HEK293T (cell line): ENCODE data around the gene CSH2.
"Not testable (repeated sequence)": the region's sequence is repeated elsewhere in the genome, so short reads cannot be mapped to it uniquely, and the experiment has no call there.

Source experiments
- CTCF ChIA-PET: fragments of 350-600 bp; formaldehyde crosslinking; extraction: SDS; loops from one replicate; lab custom pipeline; 2021; ENCODE audit warnings: antibody characterized with exemption, inconsistent platforms; lab: Yijun Ruan, JAX
- POLR2A ChIA-PET: fragments of 350-600 bp; formaldehyde crosslinking; extraction: SDS; loops from one replicate; lab custom pipeline; 2020; ENCODE audit warnings: antibody characterized with exemption, inconsistent platforms; lab: Yijun Ruan, JAX
- DNase-seq: peaks from one replicate; pipeline ENCODE4 v3.0.0; 2012; ENCODE audit warnings: mixed read lengths; ENCODE audit errors: extremely low spot score
- CTBP1 ChIP-seq: fragments of 450-650 bp; IDR thresholded peaks from 2 replicates; pipeline ENCODE4 v1.6.1; 2016; ENCODE audit warnings: borderline replicate concordance
- FOXK2 ChIP-seq: fragments of 450-650 bp; IDR thresholded peaks from 2 replicates; pipeline ENCODE4 v1.6.1; 2016; ENCODE audit warnings: mild to moderate bottlenecking
- FOXM1 ChIP-seq: fragments of 450-650 bp; IDR thresholded peaks from 2 replicates; pipeline ENCODE4 v1.6.1; 2017; ENCODE audit warnings: mild to moderate bottlenecking, borderline replicate concordance
- L3MBTL2 ChIP-seq: fragments of 450-650 bp; conservative IDR thresholded peaks from 2 replicates; pipeline ENCODE4 v1.6.1; 2016; ENCODE audit warnings: mild to moderate bottlenecking
- TARDBP ChIP-seq: fragments of 450-650 bp; IDR thresholded peaks from 2 replicates; pipeline ENCODE4 v1.6.1; 2016
- TF ChIP-seq, protein P1 (sequence below): fragments of 450-650 bp; IDR thresholded peaks from 2 replicates; pipeline ENCODE4 v1.6.1; 2016

The CSH2 gene

DNA sequence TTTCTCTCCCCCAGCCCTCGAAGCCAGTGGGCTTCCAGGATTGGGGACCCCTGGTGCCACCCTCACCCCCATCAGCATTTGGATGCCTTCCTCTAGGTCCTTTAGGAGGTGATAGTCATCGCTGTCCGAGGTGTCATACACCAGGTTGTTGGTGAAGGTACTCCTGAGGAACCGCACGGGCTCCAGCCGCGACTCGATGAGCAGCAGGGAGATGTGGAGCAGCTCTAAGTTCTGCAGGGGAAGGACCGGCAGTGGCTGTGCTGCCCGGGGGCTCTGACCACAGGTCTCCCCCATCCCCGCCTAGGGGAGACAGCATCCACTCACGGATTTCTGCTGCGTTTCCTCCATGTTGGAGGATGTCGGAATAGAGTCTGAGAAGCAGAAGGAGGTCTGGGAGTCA, 36.6 kb upstream of the CSH2 start:
- CTCF ChIA-PET, result interaction anchor here (0.8 to 1.6 kb wide), 2 partner anchors 9 to 224 kb away, joined by 3 to 8 read pairs; no protein-coding TSS in a partner anchor
- POLR2A ChIA-PET, result no interaction called here
- no peak for TF ChIP-seq CTBP1
- no peak for TF ChIP-seq L3MBTL2
- no peak for TF ChIP-seq FOXM1
- TF ChIP-seq FOXK2, result no peak
- TF ChIP-seq, protein P1, sequence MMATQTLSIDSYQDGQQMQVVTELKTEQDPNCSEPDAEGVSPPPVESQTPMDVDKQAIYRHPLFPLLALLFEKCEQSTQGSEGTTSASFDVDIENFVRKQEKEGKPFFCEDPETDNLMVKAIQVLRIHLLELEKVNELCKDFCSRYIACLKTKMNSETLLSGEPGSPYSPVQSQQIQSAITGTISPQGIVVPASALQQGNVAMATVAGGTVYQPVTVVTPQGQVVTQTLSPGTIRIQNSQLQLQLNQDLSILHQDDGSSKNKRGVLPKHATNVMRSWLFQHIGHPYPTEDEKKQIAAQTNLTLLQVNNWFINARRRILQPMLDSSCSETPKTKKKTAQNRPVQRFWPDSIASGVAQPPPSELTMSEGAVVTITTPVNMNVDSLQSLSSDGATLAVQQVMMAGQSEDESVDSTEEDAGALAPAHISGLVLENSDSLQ, result no peak
- no peak for TF ChIP-seq TARDBP
- no peak for DNase-seq

DNA sequence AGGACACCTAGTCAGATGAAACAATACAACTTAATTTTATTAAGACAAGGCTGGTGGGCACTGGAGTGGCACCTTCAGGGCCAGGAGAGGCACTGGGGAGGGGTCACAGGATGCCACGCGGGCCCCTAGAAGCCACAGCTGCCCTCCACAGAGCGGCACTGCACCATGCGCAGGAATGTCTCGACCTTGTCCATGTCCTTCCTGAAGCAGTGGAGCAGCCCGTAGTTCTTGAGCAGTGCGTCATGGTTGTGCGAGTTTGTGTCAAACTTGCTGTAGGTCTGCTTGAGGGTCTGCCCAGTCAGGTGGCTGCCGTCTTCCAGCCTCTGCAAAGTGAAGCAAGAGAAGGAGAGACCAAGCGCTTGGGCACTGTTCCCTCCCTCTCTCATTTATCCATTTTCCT, 36.1 kb upstream of the CSH2 start:
- POLR2A ChIA-PET, result not testable (repeated sequence)

DNA sequence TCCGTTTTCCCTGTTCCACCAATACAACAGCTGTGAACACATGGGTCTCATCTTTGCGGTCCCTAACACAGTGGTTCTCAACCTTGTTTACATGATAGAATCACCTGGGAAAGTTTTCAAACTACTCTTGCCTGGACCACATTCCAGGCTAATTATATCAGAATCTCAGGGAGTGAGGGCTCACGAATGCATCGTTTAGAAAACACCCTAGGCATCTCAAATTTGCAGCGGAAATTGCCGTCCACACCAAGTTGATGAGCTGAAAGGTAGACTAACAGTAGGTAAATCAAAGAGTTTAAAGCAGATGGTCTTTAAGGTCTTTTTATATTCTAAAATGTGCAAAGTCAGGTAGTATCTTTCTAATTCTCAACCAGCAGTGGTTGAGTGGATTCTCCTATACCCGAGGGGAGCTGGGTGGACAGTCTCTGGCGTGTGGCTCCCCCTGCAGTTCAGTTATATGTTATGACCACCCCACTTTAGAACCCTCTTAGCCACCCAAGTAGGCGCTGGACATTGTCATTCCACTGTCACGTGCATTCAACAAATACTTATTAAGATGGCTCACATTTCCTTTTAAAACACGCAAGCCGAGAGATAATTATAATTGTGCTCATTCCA, 33.8 kb upstream of the CSH2 start:
- ChIA-PET CTCF (interaction anchor here (0.6 to 2.2 kb wide), 4 partner anchors 12 to 122 kb away, joined by 5 to 10 read pairs (median 7); no protein-coding TSS in a partner anchor), POLR2A (interaction anchor here (0.9 kb wide), 1 partner anchor 239 kb away, joined by 3 read pairs; no protein-coding TSS in a partner anchor)
- DNase-seq, result not testable (repeated sequence)

More for the DNA sequence above, 36.1 kb upstream of the CSH2 start:
- DNase-seq, result not testable (repeated sequence)
- CTCF ChIA-PET, result interaction anchor here (1.6 kb wide), 1 partner anchor 10 kb away, joined by 8 read pairs; no protein-coding TSS in a partner anchor

DNA sequence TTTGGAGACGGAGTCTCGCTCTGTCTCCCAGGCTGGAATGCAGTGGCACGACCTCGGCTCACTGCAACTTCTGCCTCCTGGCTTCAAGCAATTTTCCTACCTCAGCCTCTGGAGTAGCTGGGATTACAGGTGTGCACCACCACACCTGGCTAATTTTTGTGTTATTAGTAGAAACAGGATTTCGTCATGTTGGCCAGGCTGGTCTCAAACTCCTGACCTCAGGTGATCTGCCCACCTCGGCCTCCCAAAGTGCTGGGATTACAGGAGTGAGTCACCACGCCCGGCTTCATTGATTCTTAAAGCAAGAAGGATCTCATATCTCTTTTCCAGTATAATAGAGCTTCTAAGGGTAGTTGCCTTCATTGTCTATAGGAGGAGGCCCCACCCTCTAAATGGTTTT, 31.3 kb upstream of the CSH2 start:
- POLR2A ChIA-PET, result not testable (repeated sequence)

DNA sequence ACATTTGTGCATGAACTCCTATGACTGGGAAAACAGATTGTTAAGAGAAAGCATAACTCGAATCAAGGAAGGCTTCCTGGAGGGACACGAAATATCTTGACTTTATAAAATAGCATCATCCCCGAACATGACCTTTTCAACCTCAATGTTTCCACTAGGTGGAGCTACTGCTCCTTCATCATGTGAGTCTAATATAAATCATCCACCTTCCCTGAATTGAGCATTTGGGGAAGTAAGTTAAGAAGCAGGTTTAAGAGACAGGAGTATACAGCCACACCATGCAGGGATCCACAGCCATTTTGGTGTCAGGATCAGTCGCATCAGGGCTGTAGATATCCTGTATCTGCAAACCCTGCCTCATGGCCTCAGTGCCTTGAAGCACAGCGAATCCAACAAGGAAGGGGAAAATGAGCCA, 30.3 kb upstream of the CSH2 start:
- CTCF ChIA-PET, result interaction anchor here (1.2 kb wide), 1 partner anchor 43 kb away, joined by 3 read pairs; no protein-coding TSS in a partner anchor
- DNase-seq, POLR2A ChIA-PET: not testable (repeated sequence)
- TF ChIP-seq L3MBTL2, result 0 out of 2 replicates have a peak, but pooled peaks have one; percentile 17

More for the DNA sequence above, 31.3 kb upstream of the CSH2 start:
- DNase-seq, result not testable (repeated sequence)
- CTCF ChIA-PET, result interaction anchor here (0.7 to 1.2 kb wide), 3 partner anchors 42 to 479 kb away, joined by 3 read pairs; no protein-coding TSS in a partner anchor

DNA sequence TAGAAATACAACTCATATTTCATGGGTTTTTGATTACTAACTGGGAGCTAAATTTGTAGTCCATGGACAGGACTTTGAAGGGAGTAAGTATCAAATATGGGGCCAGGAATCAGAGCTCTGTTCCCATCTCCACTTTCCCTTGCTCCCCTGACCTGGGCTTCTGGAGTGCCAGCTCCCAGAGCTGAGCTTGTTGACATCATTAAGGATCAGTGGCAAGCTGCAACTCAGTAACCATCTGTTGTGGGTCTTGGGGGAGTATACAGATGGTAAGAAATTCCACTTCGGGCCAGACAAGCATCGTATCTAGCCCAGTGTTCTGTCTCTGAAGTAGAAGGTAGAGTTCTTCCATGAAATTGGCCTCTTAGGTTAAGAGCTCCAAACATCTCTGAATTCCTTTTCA, 28.5 kb upstream of the CSH2 start:
- CTCF ChIA-PET, result interaction anchor here (0.6 to 1.2 kb wide), 4 partner anchors 12 to 126 kb away, joined by 3 to 5 read pairs (median 3); no protein-coding TSS in a partner anchor
- POLR2A ChIA-PET, result not testable (repeated sequence)

DNA sequence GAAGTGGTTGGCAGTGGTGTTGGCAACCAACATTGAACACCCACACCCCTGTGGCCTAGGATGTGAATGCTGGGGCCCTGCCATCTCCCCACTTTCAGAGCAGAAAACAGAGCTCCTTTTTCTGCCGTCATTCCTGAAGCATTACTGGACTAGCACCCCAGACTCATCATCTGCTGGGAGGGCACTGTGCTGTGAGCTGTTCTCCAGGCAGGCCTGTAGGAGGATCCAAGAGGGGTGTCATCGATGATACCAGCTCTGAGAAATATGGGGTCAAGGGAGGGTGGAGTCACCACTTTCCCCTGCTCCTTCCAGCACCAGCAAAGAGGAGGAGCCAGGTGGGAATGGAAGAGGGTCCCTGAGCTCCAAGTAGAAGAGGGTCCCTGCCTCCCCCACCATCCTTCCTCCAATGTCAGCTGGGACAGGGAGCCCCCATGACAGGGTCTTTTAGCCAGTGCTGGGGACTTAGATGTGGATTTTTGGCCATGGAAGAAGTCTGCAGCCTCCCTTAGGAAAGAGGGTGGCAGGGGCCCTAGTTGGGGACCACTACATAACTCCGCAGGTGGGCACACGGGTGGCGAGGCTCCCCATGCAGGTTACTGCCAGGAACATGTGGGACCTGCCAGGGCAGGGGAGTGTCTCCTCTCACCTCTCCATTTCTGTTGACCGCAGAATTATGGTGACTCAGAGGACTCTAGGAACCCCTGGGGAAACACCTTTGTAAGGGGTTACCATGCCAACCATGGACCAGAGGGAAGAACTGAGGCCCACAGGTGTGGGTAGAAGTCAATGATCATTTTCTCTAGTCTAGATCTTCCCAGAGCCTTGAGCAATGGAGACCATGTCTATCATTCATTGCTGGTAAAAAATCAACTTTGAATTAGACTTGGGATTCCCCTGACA, 25.7 kb upstream of the CSH2 start:
- CTCF ChIA-PET, result interaction anchor here (1.1 kb wide), 1 partner anchor 9 kb away, joined by 3 read pairs; no protein-coding TSS in a partner anchor
- POLR2A ChIA-PET, DNase-seq: not testable (repeated sequence)

More for the DNA sequence above, 28.5 kb upstream of the CSH2 start:
- DNase-seq, result not testable (repeated sequence)

DNA sequence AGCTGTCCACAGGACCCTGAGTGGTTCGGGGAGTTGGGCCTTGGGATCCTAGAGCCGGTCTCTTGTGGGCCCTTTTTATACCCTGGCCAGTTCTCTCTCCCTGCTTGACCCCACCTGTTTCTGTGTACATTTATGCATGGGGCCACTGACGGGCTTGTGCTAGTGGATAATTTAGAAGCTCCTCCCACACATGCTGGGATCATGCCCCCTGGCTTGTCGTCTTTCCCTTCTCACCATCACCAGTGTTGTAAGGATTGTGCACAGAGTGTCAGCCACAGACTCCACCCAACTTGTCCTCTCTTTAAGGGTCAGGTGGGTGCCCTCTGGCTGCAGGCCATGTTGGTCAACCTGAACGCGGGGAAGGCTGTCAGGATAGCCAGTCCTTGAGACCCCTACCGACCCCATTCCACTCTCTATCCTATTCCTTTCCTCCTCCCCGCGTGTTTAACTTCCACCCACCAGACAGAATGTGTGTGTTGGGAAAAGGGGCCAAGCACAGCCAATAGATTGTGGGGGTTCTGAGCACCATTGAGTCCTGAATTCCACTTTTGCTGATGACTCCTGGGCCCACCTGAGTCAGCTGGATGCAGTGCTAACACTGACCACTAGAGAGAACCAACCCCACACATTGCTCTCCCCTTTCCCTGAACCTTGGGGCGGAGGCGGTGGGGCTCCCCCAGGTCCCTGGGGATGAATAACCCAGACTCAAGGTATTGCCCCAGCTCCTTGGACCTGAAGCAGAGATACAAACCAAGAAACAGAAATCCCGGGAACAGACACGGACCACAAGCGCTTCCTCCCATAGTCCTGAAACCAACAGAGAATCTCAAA, 23.3 kb upstream of the CSH2 start, which contains the start of gene CSH1:
Gene CSH1, minus strand, starts transcription at position 51 of the 831 bp plus-strand sequence. CDS start 63 bp downstream, outside the sequence.
- DNase-seq, POLR2A ChIA-PET, CTCF ChIA-PET: not testable (repeated sequence)

DNA sequence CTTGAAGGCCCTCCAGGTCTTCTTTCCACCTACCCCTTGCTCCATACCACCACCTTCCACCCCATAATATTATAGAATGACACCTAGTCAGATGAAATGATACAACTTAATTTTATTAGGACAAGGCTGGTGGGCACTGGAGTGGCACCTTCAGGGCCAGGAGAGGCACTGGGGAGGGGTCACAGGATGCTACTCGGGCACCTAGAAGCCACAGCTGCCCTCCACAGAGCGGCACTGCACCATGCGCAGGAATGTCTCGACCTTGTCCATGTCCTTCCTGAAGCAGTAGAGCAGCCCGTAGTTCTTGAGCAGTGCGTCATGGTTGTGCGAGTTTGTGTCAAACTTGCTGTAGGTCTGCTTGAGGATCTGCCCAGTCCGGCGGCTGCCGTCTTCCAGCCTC, 21.3 kb upstream of the CSH2 start:
- DNase-seq, CTCF ChIA-PET, POLR2A ChIA-PET: not testable (repeated sequence)

DNA sequence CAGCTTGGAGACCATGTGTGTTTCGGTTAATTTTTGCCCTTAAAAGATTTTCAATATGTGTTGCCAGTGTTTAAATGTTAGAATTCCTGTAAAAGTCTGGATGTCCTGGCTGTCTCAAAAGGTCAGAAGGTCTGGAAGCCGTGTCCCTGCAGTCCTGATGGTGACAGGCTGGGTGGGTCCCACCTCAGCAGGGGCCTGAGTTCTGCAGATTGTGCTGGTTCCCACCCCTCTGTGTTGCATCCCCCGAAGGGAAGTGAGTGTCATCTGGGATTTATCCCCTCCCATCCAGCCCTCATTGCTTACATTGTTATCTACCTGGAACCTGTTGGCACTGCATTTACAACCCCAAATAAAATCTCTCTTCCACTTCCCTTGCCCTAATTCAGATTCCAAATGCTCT, 20.5 kb upstream of the CSH2 start:
- POLR2A ChIA-PET, DNase-seq, CTCF ChIA-PET: not testable (repeated sequence)

DNA sequence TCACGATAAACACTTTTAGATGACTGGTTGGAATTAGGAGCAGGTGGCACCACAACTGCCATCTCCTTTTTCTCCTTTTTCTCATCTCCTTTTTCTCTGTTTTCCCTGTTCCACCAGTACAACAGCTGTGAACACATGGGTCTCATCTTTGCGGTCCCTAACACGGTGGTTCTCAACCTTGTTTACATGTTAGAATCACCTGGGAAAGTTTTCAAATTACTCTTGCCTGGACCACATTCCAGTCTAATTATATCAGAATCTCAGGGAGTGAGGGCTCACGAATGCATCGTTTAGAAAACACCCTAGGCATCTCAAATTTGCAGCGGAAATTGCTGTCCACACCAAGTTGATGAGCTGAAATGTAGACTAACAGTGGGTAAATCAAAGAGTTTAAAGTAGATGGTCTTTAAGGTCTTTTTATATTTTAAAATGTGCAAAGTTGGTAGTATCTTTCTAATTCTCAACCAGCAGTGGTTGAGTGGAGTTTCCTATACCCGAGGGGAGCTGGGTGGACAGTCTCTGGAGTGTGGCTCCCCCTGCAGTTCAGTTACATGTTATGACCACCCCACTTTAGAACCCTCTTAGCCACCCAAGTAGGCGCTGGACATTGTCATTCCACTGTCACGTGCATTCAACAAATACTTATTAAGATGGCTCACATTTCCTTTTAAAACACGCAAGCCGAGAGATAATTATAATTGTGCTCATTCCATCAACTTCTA, 19.0 kb upstream of the CSH2 start:
- POLR2A ChIA-PET, DNase-seq, CTCF ChIA-PET: not testable (repeated sequence)

DNA sequence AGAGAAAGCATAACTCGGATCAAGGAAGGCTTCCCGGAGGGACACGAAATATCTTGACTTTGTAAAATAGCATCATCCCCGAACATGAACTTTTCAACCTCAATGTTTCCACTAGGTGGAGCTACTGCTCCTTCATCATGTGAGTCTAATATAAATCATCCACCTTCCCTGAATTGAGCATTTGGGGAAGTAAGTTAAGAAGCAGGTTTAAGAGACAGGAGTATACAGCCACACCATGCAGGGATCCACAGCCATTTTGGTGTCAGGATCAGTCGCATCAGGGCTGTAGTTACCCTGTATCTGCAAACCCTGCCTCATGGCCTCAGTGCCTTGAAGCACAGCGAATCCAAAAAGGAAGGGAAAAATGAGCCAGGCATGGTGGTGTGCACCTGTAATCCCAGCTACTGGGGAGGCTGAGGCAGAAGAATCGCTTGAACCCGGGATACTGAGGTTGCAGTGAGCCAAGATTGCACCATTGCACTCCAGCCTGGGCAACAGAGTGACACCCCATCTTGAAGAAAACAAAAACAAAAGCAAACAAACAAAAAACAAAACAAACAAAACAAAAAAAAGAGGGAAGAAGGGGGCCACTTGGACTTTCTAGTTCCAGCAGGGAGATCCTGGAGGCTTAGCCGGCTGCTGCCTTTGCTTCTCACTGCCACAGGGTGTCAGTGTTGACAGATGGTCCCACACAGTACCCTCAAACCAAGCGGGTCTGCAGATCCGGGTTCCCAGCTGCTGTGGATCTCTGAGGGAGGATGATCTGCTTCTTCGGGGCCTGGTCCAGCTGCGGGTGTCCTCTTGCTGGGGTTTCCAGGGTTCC, 15.8 kb upstream of the CSH2 start:
- DNase-seq, POLR2A ChIA-PET: not testable (repeated sequence)
- CTCF ChIA-PET, result interaction anchor here (0.5 to 2.2 kb wide), 11 partner anchors 9 to 440 kb away, joined by 3 to 9 read pairs (median 3); partner anchors contain the start of genes CSHL1 and GH1

DNA sequence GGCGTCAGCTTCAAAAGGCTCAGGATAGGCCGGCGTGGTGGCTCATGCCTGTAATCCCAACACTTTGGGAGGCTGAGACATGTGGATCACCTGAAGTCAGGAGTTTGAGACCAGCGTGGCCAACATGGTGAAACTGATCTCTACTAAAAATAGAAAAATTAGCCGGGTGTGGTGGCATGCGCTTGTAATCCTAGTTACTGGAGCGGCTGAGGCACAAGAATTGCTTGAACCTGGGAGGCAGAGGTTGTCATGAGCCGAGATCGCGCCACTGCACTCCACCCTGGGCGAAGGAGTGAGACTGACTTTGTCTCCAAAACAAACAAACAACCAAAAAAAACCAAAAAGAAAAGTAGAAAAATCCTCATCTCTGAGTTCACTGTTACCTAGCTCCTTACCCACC, 11.6 kb upstream of the CSH2 start:
- DNase-seq, CTCF ChIA-PET, POLR2A ChIA-PET: not testable (repeated sequence)
